ENCODE results near the gene WNT4. TPM values are rescaled to one million over a fixed set of nuclear protein-coding genes. Genes with fewer than 3 reads are reported as not detected.

The WNT4 gene
- total RNA-seq, 1 donor from 2014 or later = 0.10 TPM

GRCh38 chr1:22164841-22165808, 22.2 kb upstream of the WNT4 start:
- DNase-seq (ENCODE audit: low spot score) = no peak

DNA sequence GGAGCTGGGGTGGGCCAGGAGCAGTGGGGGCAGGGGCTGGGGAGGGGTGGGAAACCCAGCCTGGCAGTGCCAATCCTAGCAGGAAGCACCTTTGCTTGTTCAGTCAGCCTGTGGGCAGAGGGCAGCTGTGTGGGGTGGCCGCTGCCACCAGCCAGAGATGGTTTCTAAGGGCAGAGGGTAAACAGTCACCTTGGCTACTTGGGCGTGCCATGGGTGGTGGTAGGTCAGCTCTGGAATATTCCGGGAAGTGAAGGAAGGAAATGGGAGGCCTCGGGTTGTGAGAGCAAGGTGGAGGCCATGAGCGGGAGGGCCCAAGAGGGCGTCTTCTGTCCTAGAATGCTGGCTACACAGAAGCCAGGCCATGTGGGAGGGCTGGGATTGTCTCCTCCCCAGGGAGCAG, 20.7 kb upstream of the WNT4 start:
- no peak for DNase-seq (ENCODE audit: low spot score)

- DNase-seq (ENCODE audit: low spot score) = no peak
These were observed 20.2 kb upstream of the WNT4 start for GRCh38 chr1:22163137-22163536.

DNA sequence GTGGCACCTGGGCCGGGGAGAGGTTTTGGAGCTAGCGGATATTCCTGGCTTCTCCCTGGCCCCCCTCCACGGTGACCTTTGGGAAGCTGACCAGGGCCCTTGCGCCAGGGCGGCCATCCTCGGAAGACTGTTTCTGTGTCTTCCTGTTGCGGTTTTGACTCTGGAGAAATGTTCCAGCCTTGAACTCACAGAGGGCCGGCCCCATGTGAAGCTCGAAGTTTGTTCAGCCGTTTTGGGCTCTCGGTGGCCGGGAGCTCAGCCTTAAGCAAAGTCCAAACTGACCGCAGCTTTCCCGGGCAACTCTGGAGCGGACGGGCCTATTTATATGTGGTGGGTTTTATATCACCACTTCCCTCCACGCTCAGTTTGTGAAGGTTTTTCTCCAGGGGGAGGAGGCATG, 17.0 kb upstream of the WNT4 start:
- DNase-seq (ENCODE audit: low spot score) = no peak

- DNase-seq (ENCODE audit: low spot score) = no peak
These were observed 15.8 kb upstream of the WNT4 start for GRCh38 chr1:22158654-22159053.

- no peak for DNase-seq (ENCODE audit: low spot score)
These were observed 14.6 kb upstream of the WNT4 start for GRCh38 chr1:22157359-22157966.

GRCh38 chr1:22155517-22155916, 12.6 kb upstream of the WNT4 start:
- DNase-seq (ENCODE audit: low spot score) = no peak

- DNase-seq (ENCODE audit: low spot score) = no peak
These were observed 11.7 kb upstream of the WNT4 start for GRCh38 chr1:22154626-22155025.

- DNase-seq (ENCODE audit: low spot score) = no peak
These were observed 11.0 kb upstream of the WNT4 start for GRCh38 chr1:22153660-22154437.

GRCh38 chr1:22150923-22151322, 8.0 kb upstream of the WNT4 start:
- DNase-seq (ENCODE audit: low spot score) = no peak

DNA sequence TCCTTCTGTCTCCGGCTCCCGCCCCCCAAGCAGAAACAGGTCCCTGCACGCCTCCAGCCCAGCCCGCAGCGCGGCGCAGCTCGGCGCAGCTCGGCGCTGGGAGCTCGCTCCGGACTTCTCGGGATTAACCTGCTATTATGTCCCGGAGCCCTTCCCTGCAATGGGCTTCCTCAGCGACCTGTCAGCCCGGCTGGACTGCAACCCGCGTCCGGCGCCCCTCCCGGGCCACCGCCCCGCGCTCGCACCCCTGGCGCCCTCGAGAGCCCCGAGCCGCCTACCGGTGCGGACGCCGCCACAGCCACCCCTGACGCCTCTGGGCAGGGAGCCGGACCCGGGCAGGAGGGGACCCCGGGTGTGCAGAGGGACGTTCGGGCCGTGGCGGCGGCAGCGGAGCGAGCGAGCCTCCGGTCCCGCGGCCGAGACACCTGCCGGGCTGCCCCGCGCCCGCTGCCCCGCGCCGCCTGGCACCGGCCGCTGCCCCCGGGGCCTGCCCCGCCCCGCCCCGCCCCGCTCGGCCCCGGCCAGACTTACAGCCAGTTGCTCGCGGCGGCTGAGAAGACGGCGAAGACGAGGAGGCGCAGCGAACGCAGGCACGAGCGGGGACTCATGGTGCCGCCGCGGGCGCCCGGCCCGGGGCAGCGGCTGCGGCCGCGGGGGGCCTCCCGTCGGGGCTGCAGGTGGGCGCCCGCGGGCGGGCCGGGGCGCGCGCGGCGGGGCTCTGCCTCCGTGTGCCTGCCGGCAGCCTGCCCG, 407 bp downstream of the WNT4 start:
- DNase-seq (ENCODE audit: low spot score) = no peak

DNA sequence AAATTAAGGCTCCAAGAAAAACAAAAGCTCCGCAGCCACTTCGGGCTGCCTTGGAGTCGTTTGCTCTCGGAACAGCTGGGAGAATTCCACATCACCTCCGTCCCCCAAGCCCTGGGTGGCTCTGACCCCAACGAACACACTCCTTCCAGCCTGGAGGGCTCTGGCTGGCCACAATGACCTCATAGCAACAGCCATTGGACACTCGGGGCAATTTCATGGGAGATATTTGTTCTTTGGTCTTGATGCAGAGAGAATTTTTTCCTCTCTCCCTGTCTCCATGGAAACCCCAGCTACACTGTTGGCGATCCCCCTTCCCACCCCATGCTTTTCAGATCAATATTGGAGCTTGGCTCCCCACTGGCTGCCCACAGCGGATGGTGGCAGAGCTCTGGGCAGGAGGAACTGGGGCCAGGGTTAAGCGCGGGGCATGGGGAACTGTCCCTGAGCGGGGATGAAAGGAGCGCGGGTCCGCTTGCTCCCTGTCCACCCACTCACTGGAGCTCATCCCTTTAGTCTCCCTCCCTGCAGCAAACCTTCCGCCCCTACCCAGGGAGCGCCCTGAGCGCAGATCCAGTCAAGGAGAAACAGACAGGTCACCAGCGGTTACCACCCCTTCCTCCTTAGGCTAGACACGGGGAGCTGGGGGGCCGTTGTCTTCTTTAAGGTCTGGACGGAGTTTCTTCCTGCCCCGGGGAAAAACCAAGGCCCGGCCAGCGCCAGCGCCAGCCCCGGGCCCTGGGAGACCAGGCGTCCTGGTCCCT, 1.2 kb downstream of the WNT4 start:
- no peak for DNase-seq (ENCODE audit: low spot score)

- no peak for DNase-seq (ENCODE audit: low spot score)
These were observed 2.2 kb downstream of the WNT4 start for GRCh38 chr1:22140694-22141093.

GRCh38 chr1:22139817-22140216, 3.1 kb downstream of the WNT4 start:
- no peak for DNase-seq (ENCODE audit: low spot score)

GRCh38 chr1:22139066-22139594, 3.8 kb downstream of the WNT4 start:
- DNase-seq (ENCODE audit: low spot score) = no peak

- no peak for DNase-seq (ENCODE audit: low spot score)
These were observed 5.7 kb downstream of the WNT4 start for GRCh38 chr1:22137004-22137720.

- DNase-seq (ENCODE audit: low spot score) = no peak
These were observed 9.0 kb downstream of the WNT4 start for GRCh38 chr1:22133931-22134324.

DNA sequence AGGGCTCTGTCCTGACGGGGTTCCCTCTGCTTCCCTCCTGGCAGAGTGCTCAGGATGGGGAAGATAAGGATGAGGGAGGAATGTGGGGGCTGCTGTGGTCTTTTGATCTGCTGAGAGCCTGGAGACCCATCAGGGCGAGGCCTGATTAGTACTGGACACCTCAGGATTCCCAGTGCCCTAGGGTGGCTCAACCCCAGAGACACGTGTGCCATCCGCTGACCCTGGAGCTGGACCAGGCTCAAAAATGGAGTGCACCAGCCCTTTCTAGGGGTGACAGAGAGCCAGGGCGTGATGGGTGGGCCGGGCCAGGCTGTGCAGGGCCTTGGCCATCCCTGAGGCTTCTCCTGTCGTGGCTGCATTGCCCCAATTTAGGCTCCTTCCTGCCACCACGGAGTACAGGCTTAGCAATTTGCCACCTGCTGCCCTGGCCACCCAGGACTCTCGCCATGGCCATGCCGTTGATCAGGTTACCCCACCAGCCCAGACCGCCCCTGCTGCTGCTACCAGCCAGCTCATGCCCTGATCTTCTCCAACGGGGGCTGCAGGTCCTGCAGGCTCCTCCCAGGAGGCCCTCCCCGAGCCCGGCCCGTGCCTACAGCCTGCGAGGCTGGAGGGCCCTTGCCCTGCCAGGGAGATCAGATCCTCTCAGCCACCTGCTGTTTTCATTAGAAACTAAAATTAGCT, 9.5 kb downstream of the WNT4 start:
- no peak for DNase-seq (ENCODE audit: low spot score)
